Activated CD8-positive, alpha-beta memory T cell treated with anti-CD3 and anti-CD28 coated beads for 48 hours (primary cell): ENCODE data around the gene CMTM3.
A peak's percentile ranks its signal among the peaks of the same experiment; 100 is the strongest.
"Not testable (repeated sequence)": the region's sequence is repeated elsewhere in the genome, so short reads cannot be mapped to it uniquely, and the experiment has no call there.

Experiments
- DNase-seq, 3 experiments: peaks; one replicate each; pipeline ENCODE4 v3.0.0-alpha.2; 2020; ENCODE audit warnings: low read depth in 2 of 3, low spot score in 2 of 3

Gene CMTM3

DNA sequence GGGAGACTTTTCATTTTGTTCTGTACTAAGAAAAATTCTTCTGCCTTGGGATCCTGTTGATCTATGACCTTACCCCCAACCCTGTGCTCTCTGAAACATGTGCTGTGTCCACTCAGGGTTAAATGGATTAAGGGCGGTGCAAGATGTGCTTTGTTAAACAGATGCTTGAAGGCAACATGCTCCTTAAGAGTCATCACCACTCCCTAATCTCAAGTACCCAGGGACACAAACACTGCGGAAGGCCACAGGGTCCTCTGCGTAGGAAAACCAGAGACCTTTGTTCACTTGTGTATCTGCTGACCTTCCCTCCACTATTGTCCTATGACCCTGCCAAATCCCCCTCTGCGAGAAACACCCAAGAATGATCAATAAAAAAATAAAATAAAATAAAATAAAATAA is 27.1 kb downstream of the CMTM3 start:
- not testable (repeated sequence) for DNase-seq

DNA sequence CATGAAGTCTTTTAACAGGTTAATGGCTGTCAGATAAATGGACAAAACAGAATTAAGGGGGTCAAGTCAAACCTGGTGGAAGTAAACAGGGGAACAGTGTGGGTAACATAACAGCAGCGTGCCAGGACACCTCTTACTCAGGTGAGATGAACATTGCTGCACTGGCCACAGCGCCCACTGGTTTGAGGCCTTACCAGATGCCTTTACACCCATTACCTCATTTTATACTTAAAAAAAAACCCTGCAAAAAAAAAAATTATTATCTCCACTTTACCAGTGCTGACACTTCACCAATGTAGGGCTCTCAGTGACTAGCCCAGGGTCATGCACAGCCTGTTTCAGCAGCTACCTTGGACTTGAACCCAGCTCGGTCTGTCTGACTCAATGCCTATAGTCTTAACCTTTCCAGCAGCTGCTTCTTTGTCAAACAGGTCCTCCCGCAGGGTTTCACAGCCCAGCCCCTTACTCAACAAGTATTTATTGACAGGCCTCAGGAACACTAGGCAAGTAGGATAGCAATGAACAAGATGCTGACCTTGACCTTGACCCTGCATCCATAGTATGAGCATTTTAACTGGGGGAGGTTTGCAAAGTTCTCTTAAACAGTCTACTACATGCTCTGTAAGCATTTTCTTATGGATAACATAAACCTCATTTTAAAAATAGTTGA is 30.2 kb downstream of the CMTM3 start:
- DNase-seq, result no peak

DNA sequence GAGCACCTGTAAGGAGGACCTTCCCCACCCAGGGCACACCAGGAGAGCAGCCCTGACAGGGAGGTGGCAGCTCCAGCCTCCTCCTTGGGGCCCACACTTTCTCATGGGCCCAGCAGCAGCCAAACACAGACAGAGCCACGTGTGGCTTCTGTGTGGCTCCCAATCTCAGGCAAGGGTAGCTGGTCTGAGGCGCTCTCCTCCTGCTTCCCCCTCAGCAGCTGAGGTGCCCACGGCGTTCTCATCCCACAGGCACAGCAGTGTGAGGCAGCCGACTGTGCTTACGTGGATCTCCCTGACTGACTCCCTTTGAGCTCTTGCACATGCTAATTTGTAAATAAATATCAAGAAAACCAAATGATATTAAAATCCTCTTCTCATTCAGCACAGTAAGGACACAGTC is 30.9 kb downstream of the CMTM3 start:
- no peak for DNase-seq

DNA sequence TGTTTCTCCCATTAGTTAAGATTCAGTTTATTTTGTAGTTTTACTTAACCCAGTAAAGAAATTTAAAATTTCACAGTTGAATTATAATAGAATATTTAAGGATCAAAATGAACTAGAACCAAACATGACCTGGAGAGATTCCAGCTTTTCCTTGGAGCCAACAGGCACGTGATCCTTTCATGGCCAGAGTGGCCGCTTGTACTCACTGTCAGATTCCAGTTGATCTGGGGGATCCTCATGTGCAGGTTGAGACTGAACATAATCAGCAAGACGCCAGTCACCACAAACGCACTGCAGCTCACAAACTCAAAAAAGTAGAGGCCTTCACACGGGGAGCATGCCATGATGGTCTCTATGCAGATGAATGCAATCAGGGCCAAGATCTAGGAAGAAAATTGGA is 31.7 kb downstream of the CMTM3 start:
- DNase-seq, result no peak

DNA sequence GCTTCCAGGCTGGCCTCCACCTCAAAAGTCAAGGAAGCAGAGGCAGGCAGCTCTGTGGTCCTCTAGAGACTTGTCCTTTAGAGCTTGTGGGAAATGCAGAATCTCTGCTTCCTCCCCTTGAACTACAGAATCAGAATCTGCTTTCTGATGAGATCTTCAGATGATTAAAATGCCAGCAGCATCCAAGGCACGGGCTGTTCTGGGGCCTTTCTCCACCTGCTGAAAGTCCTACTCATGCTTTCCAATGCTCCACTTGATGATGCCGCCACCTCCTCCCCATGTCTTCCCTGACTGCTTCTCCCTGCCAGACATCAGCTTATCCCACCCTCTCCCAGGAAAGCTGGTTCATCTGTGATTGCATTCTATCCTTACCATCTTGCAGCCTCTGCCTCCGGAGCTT is 33.3 kb downstream of the CMTM3 start:
- no peak for DNase-seq

DNA sequence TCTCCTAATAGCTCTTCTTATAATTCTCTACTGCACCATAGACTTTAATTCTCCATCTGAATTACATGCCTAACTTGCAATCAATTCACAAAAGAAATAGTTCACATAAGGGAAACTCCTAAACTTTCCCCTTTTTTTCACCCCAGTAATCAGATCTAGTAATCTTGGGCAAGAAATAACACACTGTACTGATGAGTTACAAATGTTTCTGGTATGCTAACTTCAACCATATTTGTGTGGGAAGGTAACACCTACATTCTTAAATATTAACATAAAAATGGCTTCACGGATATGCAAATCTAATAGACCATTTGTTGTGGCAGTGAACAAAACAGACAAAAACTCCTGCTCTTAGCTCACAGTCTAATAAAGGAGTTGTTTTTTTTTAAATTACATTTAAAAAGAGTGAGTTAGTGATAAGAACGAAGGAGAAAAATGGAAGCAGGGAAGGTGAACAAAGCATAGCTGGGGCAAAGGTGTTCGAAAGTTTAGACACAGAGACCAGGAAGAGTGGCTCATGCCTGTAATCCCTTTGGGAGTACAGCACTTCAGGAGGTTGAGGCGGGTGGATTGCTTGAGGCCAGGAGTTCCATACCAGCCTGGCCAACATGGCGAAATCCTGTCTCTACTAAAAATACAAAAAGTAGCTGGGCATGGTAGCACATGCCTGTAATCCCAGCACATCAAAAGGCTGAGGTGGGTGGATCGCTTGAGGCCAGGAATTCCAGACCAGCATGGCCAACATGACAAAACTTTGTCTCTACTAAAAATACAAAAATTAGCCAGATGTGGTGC is 34.8 kb downstream of the CMTM3 start:
- no peak for DNase-seq

DNA sequence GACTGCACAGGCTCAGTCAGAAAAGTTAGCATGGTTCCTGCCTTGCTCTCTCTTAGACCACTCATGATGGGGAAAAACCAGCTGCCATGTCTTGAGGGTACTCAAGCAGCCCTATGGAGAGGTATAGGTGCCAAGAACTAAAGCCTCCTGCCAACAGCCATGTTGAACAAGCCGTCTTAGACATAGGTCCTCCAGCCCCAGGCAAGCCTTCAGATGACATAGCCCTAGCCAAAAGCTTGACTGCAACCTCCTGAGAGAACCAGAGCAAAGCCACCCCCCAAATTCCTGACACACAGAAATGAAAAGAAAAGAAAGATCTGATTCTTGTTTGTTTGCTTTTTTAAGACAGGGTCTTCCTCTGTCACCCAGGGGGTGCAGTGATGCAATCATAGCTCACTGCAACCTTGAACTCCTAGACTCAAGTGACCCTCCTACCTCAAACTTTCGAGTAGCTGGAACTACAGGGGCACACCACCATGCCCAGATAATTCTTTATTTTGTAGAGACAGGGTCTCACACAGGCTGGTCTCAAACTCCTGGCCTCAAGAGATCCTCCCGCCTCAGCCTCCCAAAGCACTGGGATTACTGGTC is 36.3 kb downstream of the CMTM3 start:
- no peak for DNase-seq

DNA sequence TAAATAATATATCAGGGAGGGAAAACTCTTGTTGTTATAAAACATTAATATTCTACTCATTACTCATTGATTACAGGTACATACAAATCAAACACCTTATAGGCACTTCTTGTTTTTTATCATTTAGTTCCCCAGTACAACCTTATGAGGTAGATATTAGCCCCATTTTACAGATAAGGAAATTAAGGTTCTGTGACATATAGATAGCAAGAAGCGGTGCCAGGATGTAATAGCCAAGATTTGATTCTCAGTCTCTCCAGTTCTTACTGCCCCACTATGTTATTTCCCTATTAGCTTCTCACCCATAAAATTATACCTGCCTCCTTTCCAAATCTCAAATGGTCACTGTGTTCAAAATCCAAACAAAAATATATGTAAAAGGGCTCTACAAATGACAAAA is 36.9 kb downstream of the CMTM3 start:
- DNase-seq, result no peak

DNA sequence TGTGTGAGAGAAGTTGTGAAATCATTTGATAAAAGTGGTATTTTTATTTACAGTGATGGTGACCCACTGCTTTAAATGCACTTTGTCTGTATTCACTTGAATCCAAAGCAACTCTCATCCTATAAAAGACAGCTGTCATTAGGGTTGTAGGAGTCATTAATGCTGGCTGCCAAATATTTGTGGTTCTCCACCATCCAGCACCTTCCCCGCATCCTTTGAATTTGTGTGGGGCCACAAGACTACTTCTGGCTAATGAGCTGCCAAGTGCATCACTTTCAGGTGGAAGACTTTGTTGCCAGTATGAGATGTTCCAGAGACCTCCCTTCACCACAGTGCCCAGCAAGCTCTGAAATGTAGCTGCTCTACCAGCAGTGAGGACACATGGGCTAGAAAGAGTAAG is 43.4 kb downstream of the CMTM3 start:
- DNase-seq, result no peak

DNA sequence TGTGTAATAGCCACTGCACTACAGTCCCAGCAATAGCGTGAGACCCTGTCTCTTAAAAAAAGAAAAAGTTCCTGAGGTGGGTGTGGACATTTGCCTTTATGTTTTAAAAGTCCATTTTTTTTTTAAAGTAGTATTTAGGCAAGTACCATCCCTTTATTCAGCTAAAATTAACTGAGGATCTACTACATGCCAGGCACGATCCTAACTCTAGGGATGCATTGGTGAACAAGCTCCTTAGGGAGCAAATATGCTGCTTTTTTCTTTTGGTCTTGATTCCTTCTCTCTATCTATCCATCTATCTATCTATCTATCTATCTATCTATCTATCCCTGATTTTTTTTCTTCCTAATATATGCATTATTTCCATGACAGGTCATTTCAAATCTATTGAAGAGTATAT is 44.7 kb downstream of the CMTM3 start:
- DNase-seq, result no peak

DNA sequence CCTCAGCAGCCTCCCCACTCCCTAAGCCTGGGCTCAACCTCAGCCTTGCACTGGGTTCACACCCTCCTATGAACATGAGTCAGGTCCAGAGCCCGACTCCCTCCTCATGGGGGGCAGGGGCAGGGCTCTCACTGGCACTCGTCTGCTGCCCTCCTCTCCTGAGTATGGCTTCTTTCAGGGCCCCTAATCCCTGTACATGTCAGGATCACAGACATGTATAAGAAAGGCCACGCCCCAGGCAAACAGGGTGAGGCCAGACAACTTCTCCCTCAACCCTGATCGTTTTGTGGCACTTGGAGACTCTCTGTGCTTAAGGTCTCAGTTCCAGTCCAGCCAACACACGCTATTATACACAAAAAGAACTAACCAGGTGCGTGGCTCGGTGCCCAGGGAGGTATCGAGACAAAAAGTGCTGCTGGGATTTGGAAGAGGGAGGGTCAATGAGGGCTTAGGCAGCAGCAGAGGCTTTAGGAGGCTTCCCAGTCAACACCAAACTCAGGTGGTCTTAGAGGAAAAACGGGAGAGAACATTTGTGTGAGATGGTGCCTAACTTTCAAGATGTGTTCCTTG is 45.2 kb downstream of the CMTM3 start:
- DNase-seq, result no peak

DNA sequence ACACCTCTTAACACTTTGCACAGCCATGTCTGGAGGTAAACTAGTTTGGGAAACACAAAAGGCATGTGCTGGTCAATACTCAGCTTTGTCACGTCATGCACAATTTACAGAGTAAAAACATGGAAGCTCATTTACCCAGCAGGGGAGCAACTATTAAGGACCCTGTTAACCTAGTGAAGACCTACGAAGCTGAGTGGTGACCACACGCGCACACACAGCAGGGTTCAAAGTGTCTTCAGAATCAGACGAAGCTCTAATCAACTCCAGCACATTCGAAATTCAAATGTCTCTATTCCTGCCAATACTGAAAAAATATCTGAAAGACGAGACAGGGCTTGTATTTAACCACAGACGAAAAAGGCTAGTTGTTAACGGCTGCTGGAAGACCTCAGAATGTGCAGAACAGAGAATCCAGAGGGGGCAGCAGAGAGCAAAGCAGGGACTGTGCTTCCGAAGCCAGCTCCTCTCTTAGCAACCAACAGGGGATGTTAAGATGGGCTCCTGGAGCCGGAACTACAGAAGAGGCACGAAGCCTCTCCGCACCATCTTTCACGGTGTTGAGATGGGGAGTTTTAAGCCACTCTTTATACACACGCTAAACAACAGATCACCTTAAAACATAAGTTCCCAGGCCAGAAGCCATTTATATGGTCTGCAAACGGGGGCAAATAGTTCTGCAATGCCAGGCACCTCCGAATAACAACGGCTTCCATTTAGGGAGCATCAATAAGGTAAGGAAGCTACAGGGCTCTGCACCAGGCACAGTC is 46.4 kb downstream of the CMTM3 start:
- peak; percentile 26 to 54 (median 39) for DNase-seq

DNA sequence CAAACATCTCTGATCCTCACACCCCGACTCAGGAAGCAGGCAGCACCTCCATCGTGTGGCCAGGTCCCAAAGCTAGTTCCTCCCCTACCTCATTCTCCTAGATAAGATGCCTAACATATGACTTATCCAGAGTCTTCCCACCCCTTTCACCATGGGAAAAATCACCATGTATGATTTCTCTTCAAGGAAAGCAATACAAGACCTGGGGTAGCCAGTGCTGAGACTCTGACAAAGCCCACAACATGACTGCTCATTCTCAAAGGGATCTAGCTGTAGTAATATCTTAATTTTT is 46.9 kb downstream of the CMTM3 start:
- DNase-seq, result no peak

DNA sequence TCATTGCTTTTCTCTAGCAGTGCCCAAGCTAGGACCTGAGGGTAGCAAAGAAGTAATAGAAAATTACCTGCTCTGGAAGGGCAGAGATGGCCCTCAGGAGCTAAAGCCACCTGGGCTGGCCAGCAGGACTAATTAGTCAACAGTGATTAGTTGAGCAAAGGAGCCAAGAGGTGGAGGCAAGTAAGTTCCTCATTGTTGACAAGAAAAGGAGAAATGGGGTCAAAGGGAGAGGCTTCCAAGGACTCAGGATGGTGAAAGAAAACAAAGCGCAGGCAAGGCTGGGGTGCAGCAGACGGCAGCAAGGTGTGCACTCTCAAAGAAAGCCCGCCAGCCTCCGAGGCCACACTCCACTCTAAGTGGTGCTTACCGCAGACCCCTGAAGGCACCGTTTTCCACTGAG is 47.5 kb downstream of the CMTM3 start:
- DNase-seq, result no peak

DNA sequence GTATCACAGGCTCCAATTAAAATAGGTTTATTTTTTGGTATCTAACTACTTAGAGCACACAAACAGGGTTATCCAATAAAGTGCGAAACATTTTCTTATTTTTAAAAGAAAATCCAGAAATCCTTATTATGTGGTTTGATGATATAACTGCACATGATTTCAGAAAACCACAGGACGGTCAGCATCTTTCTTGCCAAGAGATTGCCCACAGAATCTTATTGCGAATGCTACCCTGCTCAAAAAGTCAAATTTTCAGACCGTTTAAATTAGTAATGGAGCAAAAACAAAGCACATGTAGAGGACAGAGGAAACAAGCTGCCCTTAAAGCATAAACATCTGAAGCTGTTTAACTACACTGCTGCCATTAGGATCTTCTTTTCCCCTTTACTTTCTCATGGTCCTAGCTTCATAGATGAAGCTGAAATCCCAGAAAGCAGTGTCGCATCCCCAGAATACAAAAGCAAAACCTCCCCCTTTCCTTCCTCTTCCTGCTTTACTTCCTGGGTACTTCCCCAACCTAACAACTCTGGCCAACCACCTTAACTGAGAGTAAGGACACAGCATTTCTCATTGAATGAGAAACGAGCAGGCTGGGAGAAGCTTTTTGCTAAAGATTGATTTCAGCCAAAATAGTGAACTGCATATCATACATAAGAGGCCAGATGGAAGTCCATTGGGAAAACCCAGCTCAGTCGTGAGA is 48.3 kb downstream of the CMTM3 start:
- no peak for DNase-seq

DNA sequence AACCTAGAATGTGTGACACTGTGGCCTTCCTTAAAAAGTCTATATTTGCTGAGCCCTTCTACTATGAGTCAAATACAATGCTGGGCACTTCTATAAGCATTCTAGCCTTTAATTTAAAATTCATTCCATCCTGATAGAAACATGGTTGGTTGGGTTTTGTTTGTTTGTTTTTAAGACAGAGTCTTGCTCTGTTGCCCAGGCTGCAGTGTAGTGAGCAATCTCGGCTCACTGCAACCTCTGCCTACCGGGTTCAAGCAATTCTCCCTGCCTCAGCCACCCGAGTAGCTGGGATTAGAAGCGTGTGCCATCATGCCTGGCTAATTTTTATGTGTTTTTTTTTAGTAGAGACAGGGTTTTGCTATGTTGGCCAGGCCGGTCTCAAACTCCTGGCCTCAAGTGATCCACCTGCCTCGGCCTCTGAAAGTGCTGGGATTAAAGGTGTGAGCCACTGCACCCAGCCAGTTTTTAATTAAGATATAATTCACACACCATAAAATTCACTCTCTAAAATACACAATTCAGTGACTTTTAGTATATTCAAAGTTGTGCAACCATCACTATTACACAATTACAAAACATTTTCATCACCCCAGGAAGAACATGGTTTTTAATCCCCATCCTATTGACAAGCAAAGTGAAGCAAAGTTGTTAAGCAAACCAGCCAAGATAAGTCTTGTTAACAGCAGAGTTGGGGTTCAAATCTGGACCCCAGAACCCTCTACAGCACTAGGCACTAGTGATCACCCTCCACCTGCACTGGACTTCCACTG is 49.3 kb downstream of the CMTM3 start:
- DNase-seq, result no peak

DNA sequence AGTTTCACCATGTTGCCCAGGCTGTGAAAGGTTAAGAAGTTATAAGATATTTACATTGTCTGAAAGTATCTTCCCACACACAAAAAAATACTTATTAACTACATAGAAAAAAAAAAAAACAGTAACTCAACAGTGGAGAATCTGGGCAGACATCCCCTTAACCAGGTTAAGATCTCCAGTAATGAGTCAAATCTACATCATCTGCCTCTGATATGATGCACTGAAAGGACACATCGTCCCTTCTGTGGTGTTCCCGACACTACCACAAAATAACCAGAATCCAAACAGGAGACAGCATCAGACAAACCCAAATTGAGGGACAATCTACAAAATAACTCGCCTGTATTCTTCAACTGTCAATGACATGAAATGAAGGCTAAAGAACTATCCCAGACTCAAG is 52.0 kb downstream of the CMTM3 start:
- no peak for DNase-seq

DNA sequence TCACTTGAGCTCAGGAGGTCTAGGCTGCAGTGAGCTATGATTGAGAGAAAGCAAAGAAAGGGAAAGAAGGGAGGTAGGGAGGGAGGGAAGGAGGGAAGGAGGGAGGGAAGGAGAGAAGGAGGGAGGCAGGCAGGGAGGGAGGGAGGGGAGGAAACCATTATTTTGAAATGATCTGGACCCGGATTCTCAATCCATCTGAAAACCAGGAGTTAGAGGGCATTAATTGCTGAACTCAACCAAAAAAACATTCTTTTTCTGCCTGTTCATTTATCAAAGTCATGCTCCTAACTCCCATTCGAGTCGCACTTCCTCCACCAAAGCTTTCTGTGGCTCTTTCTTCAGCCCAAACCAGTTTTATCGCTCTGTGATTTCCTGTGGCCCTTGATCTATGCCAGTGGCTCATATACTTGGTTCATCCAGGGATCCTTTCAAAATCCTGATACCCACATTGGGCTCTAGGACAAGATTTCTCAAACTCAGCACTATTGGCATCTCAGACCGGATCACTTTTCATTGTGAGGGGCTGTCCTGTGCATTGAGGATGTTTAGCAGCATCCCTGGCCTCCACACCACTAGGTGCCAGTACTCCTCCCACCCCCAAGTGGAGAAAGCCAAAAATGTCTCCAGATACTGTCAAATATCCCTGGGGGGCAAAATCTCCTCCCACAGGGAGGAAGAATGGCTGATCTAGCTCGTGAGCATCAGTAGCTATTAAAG is 53.8 kb downstream of the CMTM3 start:
- DNase-seq, result no peak

DNA sequence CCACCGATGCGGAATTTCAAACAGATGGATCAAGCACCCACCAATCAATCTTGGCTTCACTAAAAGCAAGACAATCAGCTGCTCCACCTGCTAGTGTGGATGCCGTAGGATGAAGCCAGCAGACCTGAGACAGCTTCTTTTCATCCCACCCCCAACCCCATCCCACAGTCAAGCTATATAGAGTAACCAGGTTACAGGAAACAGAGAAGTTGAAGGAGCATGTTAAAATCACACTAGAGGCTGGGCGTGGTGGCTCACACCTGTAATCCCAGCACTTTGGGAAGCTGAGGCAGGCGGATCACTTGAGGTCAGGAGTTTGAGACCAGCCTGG is 54.3 kb downstream of the CMTM3 start:
- no peak for DNase-seq
